HG03139 (cell line): ENCODE data around the gene KRTAP4-9.
"Not testable (repeated sequence)": the region's sequence is repeated elsewhere in the genome, so short reads cannot be mapped to it uniquely, and the experiment has no call there.

ENCODE experiments used
- ATAC-seq: cut with Tn5 transposase; IDR thresholded peaks from one replicate; pipeline ENCODE4 v1.9.1; 2021; ENCODE audit not compliant: unreplicated experiment

Gene KRTAP4-9

DNA sequence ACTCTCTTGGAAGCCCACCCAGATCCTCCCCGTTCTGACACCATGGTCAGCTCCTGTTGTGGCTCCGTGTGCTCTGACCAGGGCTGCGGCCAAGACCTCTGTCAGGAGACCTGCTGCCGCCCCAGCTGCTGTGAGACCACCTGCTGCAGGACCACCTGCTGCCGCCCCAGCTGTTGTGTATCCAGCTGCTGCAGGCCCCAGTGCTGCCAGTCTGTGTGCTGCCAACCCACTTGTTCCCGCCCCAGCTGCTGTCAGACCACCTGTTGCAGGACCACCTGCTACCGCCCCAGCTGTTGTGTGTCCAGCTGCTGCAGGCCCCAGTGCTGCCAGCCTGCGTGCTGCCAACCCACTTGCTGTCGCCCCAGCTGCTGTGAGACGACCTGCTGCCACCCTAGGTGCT, at the start of gene KRTAP4-9:
KRTAP4-9 (plus strand) TSS at position 43 of the 400 bp plus-strand sequence; CDS start at position 43, 0 bp downstream.
- not testable (repeated sequence) for ATAC-seq

DNA sequence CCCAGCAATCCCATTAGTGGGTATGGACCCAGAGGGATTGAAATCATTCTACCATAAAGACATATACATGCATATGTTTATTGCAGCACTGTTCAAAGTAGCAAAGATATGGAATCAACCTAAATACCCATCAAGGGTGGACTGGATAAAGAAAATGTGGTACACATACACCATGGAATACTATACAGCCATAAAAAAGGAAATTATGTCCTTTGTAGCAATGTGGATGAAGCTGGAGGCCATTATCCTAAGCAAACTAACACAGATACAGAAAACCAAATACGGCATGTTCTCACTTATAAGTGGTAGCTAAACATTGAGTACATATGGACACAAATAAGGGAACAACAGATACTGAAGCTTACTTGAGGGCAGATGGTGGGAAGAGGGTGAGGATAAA, 47.6 kb upstream of the KRTAP4-9 start:
- ATAC-seq, result no peak

DNA sequence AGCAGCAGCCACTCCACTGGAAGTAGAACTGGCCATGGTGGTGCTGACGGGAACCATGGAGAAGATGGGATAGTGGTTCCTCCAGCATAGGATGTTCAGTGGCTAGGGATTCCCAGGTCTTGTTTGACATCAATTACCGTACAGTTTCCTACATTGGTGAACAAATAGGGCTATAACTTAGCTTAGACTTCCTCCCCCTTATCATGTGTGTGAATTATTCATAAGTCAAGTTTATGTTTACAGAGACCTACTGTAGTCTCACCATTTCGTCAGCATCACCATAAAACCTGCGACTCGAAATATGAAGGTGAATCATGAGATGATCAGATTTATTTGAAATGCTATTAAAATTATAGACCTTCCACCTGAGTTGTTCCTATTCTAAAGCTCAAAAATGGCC, 46.4 kb upstream of the KRTAP4-9 start:
- no peak for ATAC-seq

DNA sequence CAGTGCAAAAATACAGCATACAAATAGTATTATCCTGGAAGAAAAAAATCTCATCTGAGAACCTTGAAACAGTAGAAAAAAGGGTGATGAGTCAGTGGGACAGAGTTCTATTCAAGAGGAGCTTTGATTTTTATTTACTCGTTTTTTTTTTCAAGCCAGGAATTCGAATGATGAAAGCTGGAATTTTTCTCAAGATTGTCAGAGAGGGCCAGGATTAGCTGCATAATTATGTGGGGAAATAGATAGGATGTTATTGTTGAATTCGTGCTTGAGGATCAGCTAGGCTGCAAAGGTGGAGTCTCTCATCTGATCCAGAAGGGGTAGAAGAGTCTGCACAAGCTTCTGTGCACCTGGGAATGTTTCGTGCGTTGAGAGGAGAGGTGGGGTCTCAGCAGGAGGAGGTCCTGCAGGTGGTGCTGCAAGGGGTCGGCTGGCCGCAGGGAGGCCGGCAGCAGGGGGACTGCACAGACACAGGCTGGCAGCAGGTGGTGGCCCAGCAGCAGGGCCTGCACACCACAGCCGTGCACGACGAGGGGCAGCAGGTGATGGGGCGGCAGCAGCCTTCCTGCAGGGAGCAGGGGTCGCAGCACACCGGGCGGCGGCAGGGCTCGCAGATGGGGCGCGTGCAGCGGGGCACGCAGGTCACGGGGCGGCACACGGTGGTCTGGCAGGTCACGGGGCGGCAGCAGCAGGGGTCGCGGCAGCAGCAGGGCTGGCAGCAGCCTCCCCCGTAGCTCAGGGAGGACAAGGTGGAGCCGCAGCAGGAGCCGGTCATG, 45.7 kb upstream of the KRTAP4-9 start:
- not testable (repeated sequence) for ATAC-seq

DNA sequence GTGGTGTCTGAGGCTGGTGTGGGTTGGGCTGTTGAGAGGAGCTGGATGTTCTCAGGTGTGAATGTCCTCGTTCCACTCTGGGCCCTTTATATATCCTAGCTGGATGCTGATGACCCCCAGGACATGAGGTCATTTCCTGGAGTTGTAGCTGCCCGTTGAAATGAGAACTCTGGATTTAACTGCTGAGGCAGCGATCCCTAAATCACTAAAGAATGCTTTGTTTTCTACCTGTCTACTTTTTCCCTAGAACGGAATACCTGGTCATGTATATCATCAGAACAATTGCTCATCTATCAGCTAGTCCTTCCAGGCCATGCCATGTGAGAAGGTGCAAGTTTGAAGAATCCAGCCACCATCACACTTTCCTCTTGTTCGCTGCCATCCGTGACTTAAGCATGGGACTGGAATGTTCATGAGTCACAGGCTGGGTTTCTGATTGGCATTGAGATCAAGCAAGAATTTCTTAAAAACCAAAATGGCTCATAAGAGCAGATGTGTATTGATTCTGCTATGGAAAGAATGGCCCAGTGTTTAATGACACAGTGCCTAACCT, 45.1 kb upstream of the KRTAP4-9 start, which contains the start of gene KRTAP2-3:
KRTAP2-3 (minus strand) TSS at position 63 of the 553 bp plus-strand sequence. CDS start 64 bp downstream, outside the sequence.
- ATAC-seq, result no peak

DNA sequence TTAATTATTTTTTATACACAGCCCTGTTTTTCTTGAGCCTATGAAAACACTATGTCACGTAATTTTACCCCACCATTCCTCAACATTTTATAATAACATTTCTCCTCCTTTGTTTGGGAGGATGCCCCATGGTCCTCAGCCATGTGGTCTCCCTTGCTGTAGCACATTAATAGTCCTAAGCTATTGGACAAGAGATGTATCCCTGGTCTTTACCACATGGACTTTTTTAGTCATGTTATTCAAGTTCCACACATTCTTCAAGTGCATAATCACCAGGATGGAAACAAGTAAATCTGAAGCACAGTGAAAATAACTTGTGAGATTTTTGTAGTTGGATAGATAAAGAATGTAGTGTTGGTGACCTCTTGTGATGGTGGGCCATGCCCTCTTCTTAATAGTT, 43.2 kb upstream of the KRTAP4-9 start:
- no peak for ATAC-seq

DNA sequence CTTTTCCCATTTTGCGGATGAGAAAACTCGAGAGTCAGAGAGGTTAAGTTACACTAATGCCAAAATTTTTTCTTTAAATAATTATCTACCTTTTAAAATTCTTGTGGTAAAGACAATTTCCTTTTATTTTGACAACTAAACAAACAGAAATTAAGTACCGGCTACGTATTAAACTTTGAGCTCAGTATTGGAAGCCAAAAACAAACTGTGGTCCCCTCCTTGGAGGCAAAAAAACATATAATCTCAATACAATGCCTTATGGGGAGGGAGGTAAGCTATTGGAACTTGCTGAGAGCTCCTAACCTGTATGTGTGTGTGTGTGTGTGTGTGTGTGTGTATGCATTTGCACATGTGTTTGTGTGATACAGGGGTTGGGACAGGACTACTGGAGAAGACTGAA, 41.7 kb upstream of the KRTAP4-9 start:
- no peak for ATAC-seq

DNA sequence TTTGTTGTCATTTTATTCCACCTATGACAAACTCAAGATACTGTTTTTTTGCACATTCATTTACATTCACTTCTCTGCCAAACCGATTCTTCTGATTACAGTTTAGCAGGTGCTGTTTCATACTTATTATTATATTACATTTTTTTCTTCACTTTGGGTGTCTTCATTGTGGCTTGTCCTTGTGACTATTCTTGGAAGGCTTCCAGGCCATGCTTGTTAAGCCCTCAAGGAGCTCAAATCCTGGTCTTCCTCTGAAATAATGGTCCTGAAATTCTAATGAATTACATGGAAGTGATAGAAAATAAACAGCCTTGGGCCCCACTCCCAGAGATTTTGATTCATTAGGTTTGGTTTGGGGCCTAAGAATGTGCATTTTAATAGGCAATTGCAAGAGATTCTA, 40.9 kb upstream of the KRTAP4-9 start:
- ATAC-seq, result no peak

DNA sequence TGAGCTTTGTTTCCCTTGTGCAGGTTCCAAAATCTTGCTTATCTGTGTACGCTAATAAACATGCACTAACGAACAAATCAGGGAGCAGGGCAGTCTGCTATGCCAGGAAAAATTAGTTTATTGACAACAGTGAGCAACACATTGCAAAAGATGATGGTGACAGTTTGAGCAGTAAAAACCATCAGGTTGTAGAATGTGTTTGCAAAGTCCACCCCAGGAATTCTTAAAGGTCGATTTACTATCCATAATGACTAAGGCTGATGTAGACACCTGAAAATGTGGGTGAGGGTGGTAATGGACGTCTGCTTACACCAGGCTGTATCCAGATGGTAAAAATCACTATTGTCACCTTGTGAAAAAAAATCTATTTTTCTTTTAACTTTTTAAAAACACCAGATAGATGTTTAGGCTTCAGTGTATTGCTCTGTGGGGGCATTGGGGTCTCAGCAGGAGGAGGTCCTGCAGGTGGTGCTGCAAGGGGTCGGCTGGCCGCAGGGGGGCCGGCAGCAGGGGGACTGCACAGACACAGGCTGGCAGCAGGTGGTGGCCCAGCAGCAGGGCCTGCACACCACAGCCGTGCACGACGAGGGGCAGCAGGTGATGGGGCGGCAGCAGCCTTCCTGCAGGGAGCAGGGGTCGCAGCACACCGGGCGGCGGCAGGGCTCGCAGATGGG, 40.0 kb upstream of the KRTAP4-9 start:
- ATAC-seq, result not testable (repeated sequence)

DNA sequence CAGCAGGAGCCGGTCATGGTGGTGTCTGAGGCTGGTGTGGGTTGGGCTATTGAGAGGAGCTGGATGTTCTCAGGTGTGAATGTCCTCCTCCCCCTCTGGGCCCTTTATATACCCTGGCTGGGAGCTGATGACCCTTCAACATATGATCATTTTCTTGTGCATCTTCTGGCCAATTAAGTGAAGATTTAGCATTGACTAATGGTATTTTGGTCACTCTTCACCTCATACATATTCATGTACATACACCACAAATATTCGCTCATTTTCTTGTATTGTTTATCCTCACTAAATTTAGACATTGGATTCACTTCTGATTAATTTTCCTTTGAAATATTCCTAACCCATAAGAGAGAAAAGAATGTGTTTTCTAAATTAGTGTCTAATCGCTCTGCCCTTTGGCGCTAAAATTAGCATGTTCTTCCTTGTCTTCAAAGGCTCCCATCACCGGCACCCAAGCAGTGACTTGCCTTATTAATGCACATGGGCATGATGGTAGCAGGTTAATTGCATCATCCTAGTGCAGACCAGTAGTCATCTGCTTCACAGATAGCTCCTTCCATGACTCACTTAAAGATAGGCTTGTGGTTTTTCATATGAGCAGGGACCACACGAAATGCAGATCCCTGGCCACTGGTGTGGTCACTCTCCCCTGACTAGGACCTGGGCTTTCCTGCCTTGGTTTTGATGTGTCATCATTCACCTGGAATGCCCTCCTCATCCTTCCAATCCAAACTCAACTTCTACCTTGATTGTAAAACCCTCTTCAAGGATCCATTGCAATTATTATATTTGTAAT, 39.2 kb upstream of the KRTAP4-9 start, which contains the start of gene KRTAP2-4:
KRTAP2-4 (minus strand) TSS at position 51 of the 796 bp plus-strand sequence; CDS start at position 17, 34 bp downstream.
- no peak for ATAC-seq

DNA sequence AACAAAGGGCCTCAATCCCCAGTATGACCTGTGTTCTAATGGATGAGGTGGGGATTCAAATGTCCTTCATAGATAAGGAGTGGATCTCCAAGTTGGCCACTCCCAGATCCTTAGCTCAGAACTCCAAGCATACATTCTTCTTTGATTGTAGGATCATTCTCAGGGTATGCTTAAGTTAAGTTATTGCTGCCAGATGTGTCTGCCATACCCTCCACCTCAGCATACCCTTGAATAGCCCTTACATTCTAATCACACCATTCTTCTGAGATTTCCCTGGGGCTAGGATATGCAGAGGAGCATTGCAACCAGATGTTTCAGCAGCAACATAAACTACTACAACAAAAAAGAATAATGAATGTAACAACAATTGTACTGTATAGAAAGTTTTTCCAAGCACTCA, 37.9 kb upstream of the KRTAP4-9 start:
- ATAC-seq, result no peak

DNA sequence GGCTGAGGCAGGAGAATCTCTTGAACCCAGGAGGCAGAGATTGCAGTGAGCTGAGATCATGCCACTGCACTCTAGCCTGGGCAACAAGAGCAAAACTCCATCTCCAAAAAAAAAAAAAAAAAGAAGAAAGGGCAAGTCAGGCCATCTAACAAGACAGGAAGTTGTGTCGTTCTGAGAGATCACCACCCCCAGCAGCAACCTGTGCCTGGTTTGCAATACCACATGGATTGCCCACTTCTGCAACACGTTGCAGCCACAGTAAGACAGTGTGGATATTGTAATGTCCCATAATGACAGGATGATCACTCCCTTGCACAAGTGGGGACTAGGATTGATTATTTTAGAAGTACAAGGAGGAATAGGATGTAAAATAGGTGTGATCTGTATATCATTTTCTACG, 36.2 kb upstream of the KRTAP4-9 start:
- ATAC-seq, result no peak

DNA sequence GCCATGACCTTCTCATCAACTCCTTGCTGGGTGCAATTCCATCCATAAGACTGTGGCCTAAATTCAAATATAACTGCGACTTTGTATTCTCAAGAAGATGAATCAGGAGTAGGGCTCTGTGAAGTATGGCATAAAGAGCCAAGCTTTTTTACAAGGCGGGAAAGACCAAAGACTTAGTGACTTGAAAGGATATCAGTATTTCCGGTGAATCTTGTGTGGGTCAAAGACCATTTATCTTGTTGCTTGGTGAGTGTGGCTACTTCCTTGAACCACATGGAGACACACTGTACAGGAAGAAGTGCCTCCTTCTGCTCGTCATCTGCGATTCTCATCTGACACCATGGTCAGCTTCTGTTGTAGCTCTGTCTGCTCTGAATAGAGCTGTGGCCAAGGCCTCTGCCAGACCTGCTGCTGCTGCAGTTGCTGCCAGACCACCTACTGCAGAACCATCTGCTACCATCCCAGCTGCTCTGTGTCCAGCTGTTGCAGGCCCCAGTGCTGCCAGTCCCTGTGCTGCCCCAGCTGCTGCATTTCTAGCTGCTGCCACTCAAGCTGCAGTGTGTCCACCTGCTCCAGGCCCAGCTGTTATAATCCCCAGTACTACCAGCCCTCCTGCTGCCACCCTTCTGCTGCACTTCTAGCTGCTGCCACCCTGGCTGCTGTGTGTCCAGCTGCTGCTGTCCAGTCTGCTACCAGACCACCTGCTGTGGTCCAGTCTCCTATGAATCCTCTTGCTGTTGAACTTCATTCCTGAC, 33.4 kb upstream of the KRTAP4-9 start:
- ATAC-seq, result no peak

DNA sequence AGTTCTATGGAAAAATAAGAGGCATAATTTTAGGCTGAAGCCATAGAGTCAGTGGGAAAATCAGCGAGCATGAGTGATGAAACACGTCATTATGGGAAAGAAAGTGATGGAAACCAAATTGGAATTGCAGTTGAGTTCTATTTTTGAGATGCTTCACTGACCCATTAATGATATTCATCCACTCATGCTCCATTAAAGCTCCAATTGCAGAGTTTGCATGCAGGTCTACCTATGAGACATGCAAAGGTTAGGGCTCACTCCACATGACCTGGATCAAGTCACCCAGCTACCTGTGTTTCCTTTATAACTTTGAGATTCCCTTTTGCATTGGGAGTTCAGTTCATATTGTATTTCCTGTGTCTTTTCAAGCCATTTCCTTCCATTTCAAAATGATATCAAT, 31.5 kb upstream of the KRTAP4-9 start:
- no peak for ATAC-seq

DNA sequence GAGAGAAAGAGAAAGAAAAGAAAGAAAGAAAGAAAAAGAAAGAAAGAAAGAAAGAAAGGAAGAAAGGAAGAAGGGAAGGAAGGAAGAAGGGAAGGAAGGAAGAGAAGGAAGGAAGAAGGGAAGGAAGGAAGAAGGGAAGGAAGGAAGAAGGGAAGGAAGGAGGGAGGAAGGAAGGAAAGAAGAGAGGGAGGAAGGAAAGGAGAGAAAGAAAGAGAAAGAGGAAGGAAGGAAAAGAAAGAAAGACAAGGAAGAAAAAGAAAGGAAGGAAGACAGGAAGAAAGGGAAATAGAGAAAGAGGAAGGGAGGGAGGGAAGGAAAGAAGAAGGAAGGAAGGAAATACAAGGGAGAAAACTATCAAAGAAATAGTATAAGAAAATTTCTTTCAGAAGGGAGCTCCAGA, 28.4 kb upstream of the KRTAP4-9 start:
- ATAC-seq, result no peak

DNA sequence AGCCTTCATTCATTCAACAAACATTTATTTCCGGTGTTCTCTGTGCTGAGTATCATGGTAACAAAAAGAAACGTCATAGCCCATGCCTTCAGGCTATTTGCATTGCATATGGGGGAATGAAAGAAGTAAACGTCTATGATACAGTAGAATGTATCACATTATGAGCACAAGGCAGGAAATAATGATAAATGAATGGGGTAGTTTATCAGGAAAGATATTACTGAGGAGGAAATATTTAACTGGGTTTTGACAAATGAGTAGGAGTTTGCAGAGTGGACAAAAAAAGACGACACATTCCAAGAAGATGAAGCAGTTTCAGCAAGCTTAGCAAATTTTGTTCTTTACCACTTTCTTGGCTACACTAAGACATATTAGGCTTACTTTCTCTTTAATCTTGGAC, 22.6 kb upstream of the KRTAP4-9 start:
- ATAC-seq, result no peak

DNA sequence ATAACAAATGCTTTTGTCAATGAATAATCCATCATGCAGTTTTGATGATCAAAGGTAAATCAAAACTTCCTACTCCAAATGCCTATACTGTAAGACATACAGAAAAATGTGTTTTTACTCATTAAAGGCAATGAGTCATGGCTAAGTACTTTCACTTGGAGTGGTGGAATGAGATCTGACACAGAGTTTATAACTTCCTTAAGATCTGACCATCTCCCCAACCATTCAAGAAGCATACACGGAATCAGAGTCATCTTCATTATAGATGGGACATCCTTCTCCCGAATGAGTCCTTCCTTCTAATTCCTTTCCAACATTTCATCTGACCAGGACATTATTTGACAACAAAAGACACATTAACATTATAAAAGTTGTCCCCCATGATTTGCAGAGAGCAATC, 21.8 kb upstream of the KRTAP4-9 start:
- ATAC-seq, result not testable (repeated sequence)

DNA sequence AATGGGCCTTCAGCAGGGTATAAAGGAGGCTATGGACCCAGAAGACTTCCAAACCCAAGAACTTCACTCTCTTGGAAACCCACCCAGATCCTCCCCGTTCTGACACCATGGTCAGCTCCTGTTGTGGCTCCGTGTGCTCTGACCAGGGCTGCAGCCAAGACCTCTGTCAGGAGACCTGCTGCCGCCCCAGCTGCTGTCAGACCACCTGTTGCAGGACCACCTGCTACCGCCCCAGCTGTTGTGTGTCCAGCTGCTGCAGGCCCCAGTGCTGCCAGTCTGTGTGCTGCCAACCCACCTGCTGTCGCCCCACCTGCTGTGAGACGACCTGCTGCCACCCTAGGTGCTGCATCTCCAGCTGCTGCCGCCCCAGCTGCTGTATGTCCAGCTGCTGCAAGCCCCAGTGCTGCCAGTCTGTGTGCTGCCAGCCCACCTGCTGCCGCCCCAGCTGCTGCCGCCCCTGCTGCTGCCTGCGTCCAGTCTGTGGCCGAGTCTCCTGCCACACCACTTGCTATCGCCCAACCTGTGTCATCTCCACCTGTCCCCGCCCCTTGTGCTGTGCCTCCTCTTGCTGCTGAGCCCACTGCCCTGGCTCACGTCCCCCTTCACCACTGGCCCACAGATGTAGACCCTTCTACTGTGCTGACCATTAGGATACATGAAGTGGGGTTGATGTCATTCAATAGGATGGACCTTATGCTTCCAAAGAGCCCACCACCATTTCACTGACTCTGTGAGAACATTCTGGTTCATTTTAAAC, 20.9 kb upstream of the KRTAP4-9 start, which contains the start of gene KRTAP4-7:
KRTAP4-7 (plus strand) TSS at position 51 of the 757 bp plus-strand sequence; CDS start at position 108, 57 bp downstream.
- ATAC-seq, result not testable (repeated sequence)

DNA sequence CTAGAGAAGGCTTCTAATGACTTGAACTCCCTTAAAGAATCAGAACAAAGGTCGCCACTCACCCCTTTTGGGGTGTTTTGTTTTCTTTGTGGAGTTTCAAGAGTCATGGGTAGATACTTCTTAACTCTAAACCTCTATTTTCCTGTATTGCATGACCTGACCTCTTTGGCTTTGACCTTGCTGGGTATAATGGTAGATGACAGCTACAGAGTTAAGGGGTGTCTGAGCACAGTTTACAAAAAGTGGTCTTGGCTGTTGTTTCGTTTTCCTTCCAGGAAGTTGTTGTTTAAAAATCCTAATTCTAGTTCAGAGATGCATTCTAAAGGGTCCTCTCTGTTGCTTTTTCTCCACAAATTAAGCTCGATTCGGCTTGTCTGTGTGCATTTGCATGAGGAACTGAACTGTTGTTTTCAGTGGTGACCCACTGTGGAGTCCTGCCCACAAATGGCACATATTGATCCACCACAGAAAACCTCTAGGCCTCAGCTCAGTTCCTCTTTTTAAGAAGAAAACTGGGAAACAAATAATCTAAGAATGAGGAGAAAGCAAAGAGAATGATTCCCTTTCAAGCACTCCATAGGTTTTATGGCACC, 16.3 kb upstream of the KRTAP4-9 start:
- ATAC-seq, result not testable (repeated sequence)
